Breast epithelium (tissue), 3 donors: ENCODE data around the gene LIN7C.

Experiments
- POLR2A ChIP-seq: fragments of 450-650 bp; IDR thresholded peaks from one replicate; pipeline ENCODE4 v1.6.1; 2016; ENCODE audit warnings: antibody characterized with exemption, mild to moderate bottlenecking, moderate library complexity
- POLR2AphosphoS5 ChIP-seq, 3 donors: sonication (generic); formaldehyde crosslinking; IDR thresholded peaks; one replicate each; pipeline ENCODE4 v1.6.1; 2017; ENCODE audit warnings: antibody characterized with exemption in 3 of 3
- TF ChIP-seq, protein P1 (sequence below), 3 donors: fragments of 450-650 bp; IDR thresholded peaks; one replicate each; pipeline ENCODE4 v1.5.1; 2016 to 2017; ENCODE audit warnings: antibody characterized with exemption in 3 of 3, mild to moderate bottlenecking in 3 of 3, moderate library complexity in 3 of 3

DNA sequence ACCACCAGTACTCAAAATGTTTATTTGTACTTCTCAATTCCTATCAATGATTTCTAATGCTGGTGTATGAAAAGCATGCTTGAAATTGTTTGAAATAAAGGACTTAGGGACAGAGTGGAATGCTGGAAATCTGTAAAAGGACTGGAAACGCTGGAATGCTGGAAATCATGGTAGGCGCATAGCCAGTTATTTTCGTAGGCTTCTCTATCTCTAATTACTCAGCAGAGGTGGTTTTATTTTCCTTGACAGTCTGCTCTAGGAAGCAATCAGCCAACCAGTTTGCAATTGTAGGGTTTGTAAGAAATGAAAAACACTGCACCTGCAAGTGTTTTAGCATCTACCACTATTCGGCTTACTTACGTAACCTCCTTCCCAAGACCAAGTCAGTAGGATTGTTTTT lies 788 bp downstream of the LIN7C start:
- TF ChIP-seq POLR2AphosphoS5 (IDR thresholded peaks at IDR 0.05) = no peak
- TF ChIP-seq, protein P1, sequence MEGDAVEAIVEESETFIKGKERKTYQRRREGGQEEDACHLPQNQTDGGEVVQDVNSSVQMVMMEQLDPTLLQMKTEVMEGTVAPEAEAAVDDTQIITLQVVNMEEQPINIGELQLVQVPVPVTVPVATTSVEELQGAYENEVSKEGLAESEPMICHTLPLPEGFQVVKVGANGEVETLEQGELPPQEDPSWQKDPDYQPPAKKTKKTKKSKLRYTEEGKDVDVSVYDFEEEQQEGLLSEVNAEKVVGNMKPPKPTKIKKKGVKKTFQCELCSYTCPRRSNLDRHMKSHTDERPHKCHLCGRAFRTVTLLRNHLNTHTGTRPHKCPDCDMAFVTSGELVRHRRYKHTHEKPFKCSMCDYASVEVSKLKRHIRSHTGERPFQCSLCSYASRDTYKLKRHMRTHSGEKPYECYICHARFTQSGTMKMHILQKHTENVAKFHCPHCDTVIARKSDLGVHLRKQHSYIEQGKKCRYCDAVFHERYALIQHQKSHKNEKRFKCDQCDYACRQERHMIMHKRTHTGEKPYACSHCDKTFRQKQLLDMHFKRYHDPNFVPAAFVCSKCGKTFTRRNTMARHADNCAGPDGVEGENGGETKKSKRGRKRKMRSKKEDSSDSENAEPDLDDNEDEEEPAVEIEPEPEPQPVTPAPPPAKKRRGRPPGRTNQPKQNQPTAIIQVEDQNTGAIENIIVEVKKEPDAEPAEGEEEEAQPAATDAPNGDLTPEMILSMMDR (IDR thresholded peaks at IDR 0.05) = no peak
- no peak for TF ChIP-seq POLR2A
